WTC11 (cell line): ENCODE results near the gene RNASE11.

Experiments
- CREB1 ChIP-seq: sonication (generic); formaldehyde crosslinking; IDR thresholded peaks from 2 replicates; pipeline ENCODE4 v1.8.0; 2023; ENCODE audit warnings: mild to moderate bottlenecking, missing genetic modification reagents
- CTCF ChIP-seq: fragments of 200-600 bp; IDR thresholded peaks from 2 replicates; pipeline ENCODE4 v1.8.0; 2022; ENCODE audit warnings: antibody characterized with exemption
- FOXK1 ChIP-seq: sonication (generic); formaldehyde crosslinking; IDR thresholded peaks from 2 replicates; pipeline ENCODE4 v1.8.0; 2022; ENCODE audit warnings: mild to moderate bottlenecking, moderate library complexity, missing genetic modification reagents
- FOXP4 ChIP-seq: sonication (generic); formaldehyde crosslinking; IDR thresholded peaks from 2 replicates; pipeline ENCODE4 v1.8.0; 2022; ENCODE audit warnings: mild to moderate bottlenecking, missing genetic modification reagents
- IRF2 ChIP-seq: sonication (generic); formaldehyde crosslinking; IDR thresholded peaks from 2 replicates; pipeline ENCODE4 v1.8.0; 2022; ENCODE audit warnings: low read depth, missing genetic modification reagents, borderline replicate concordance
- JUN ChIP-seq: sonication (generic); formaldehyde crosslinking; IDR thresholded peaks from 2 replicates; pipeline ENCODE4 v1.8.0; 2023; ENCODE audit warnings: mild to moderate bottlenecking, missing genetic modification reagents
- RELA ChIP-seq: sonication (generic); formaldehyde crosslinking; IDR thresholded peaks from 2 replicates; pipeline ENCODE4 v1.8.1; 2022; ENCODE audit warnings: missing genetic modification reagents, mild to moderate bottlenecking, borderline replicate concordance
- TP53 ChIP-seq: sonication (generic); formaldehyde crosslinking; IDR thresholded peaks from 2 replicates; pipeline ENCODE4 v1.8.1; 2023; ENCODE audit warnings: mild to moderate bottlenecking, missing genetic modification reagents
- USF2 ChIP-seq: sonication (generic); formaldehyde crosslinking; IDR thresholded peaks from 2 replicates; pipeline ENCODE4 v1.8.1; 2023; ENCODE audit warnings: mild to moderate bottlenecking, missing genetic modification reagents, moderate library complexity
- ZNF138 ChIP-seq: sonication (generic); formaldehyde crosslinking; conservative IDR thresholded peaks from 2 replicates; pipeline ENCODE4 v1.8.1; 2022; ENCODE audit warnings: mild to moderate bottlenecking, moderate library complexity, missing genetic modification reagents
- ZNF317 ChIP-seq: sonication (generic); formaldehyde crosslinking; IDR thresholded peaks from 2 replicates; pipeline ENCODE4 v1.8.1; 2023; ENCODE audit warnings: low read depth, mild to moderate bottlenecking, moderate library complexity, missing genetic modification reagents, borderline replicate concordance
- ZNF416 ChIP-seq: fragments of 250-450 bp; sonication (Bioruptor Pico); IDR thresholded peaks from 2 replicates; pipeline ENCODE4 v1.9.0; 2021; ENCODE audit warnings: mild to moderate bottlenecking, inconsistent platforms
- TF ChIP-seq, protein P1 (sequence below): sonication (generic); formaldehyde crosslinking; IDR thresholded peaks from 2 replicates; pipeline ENCODE4 v1.8.1; 2022; ENCODE audit warnings: missing genetic modification reagents, borderline replicate concordance

GRCh38 chr14:20559461-20559904 lies 28.3 kb downstream of the RNASE11 start:
- TF ChIP-seq FOXK1 (no peak), JUN (CRISPR knock-in tag) (no peak), CTCF (no peak), IRF2 (no peak), RELA (CRISPR knock-in tag) (no peak), ZNF317 (CRISPR knock-in tag) (no peak), FOXP4 (CRISPR knock-in tag) (no peak), USF2 (CRISPR knock-in tag) (no peak), CREB1 (no peak), ZNF416 (CRISPR knock-in tag) (no peak), ZNF138 (CRISPR knock-in tag) (no peak), TP53 (no peak)
- TF ChIP-seq, protein P1, sequence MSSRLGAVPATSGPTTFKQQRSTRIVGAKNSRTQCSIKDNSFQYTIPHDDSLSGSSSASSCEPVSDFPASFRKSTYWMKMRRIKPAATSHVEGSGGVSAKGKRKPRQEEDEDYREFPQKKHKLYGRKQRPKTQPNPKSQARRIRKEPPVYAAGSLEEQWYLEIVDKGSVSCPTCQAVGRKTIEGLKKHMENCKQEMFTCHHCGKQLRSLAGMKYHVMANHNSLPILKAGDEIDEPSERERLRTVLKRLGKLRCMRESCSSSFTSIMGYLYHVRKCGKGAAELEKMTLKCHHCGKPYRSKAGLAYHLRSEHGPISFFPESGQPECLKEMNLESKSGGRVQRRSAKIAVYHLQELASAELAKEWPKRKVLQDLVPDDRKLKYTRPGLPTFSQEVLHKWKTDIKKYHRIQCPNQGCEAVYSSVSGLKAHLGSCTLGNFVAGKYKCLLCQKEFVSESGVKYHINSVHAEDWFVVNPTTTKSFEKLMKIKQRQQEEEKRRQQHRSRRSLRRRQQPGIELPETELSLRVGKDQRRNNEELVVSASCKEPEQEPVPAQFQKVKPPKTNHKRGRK (CRISPR knock-in tag), result no peak
